Amniotic stem cell (primary cell): ENCODE results near the gene SEC61B.
"Not testable (repeated sequence)": the region's sequence is repeated elsewhere in the genome, so short reads cannot be mapped to it uniquely, and the experiment has no call there.

Source experiments
- DNase-seq: peaks from one replicate; lab custom pipeline; 2025; lab: John Stamatoyannopoulos, UW

The SEC61B gene

GRCh38 chr9:99192786-99193465, 29.2 kb upstream of the SEC61B start:
- DNase-seq: no peak

- DNase-seq: no peak
These were observed 28.6 kb upstream of the SEC61B start for GRCh38 chr9:99193466-99193821.

GRCh38 chr9:99196484-99196883, 25.6 kb upstream of the SEC61B start:
- DNase-seq: not testable (repeated sequence)

- no peak for DNase-seq
These were observed 24.9 kb upstream of the SEC61B start for GRCh38 chr9:99197124-99197630.

- DNase-seq: no peak
These were observed 24.1 kb upstream of the SEC61B start for GRCh38 chr9:99197987-99198386.

- no peak for DNase-seq
These were observed 22.0 kb upstream of the SEC61B start for GRCh38 chr9:99199938-99200539.

- no peak for DNase-seq
These were observed 20.5 kb upstream of the SEC61B start for GRCh38 chr9:99201603-99202002.

GRCh38 chr9:99210572-99210971, 11.5 kb upstream of the SEC61B start:
- no peak for DNase-seq

GRCh38 chr9:99211746-99212145, 10.3 kb upstream of the SEC61B start:
- DNase-seq: no peak

GRCh38 chr9:99213197-99213596, 8.9 kb upstream of the SEC61B start:
- no peak for DNase-seq

GRCh38 chr9:99216073-99216472, 6.0 kb upstream of the SEC61B start:
- DNase-seq: no peak

- no peak for DNase-seq
These were observed 2.1 kb upstream of the SEC61B start for GRCh38 chr9:99220011-99220410.

- DNase-seq: no peak
These were observed 839 bp upstream of the SEC61B start for GRCh38 chr9:99221266-99221620.

GRCh38 chr9:99222416-99223270, 561 bp downstream of the SEC61B start:
- no peak for DNase-seq

- no peak for DNase-seq
These were observed 2.4 kb downstream of the SEC61B start for GRCh38 chr9:99224445-99224844.

- DNase-seq: no peak
These were observed 4.0 kb downstream of the SEC61B start for GRCh38 chr9:99226054-99226453.

GRCh38 chr9:99230206-99230605, 8.1 kb downstream of the SEC61B start:
- DNase-seq: no peak

- no peak for DNase-seq
These were observed 9.6 kb downstream of the SEC61B start for GRCh38 chr9:99231711-99232110.

- no peak for DNase-seq
These were observed 12.5 kb downstream of the SEC61B start for GRCh38 chr9:99234618-99235017.

- no peak for DNase-seq
These were observed 13.0 kb downstream of the SEC61B start for GRCh38 chr9:99235069-99235468.

- DNase-seq: no peak
These were observed 14.0 kb downstream of the SEC61B start for GRCh38 chr9:99235926-99236634.

GRCh38 chr9:99237356-99237755, 15.3 kb downstream of the SEC61B start:
- DNase-seq: no peak
